PC-9 (cell line): ENCODE results near the gene NR4A1. TPM values are rescaled to one million over a fixed set of nuclear protein-coding genes. Genes with fewer than 3 reads are reported as not detected.

Source experiments
- BruUV-seq: library from RNA; stranded (reverse); fragments of 400-500 nt; replicated peaks from 2 replicates; lab custom pipeline; 2021; lab: Mats Ljungman, UMichigan
- CTCF ChIA-PET: fragments of 300-600 bp; sonication (Branson Sonifier 250); formaldehyde crosslinking; loops from one replicate; lab custom pipeline; 2022; ENCODE audit warnings: antibody characterized with exemption; lab: Charles Lee
- POLR2A ChIA-PET: fragments of 300-600 bp; sonication (Branson Sonifier 250); formaldehyde crosslinking; loops from one replicate; lab custom pipeline; 2022; ENCODE audit warnings: antibody characterized with exemption; ENCODE audit not compliant: unreplicated experiment; lab: Charles Lee
- DNase-seq, 2 experiments: peaks; one replicate each; pipeline versions ENCODE4 v3.0.0 to v3.0.0-alpha.2; 2015 to 2022; ENCODE audit warnings: mixed read lengths in 1 of 2
- H2AFZ ChIP-seq: fragments of 200-600 bp; sonication (generic); 2 replicates; pipeline ENCODE4 v1.8.1; 2017; ENCODE audit warnings: antibody characterized with exemption
- H3F3A ChIP-seq: fragments of 200-600 bp; sonication (generic); 2 replicates; pipeline ENCODE4 v1.8.1; 2017; ENCODE audit warnings: antibody characterized with exemption, mild to moderate bottlenecking, low read depth; ENCODE audit not compliant: insufficient read depth
- H3K27ac ChIP-seq: fragments of 200-600 bp; sonication (generic); 2 replicates; pipeline ENCODE4 v1.6.1; 2016; ENCODE audit warnings: mixed run types
- H3K27me3 ChIP-seq: fragments of 200-600 bp; sonication (generic); 2 replicates; pipeline ENCODE4 v1.6.1; 2016; ENCODE audit warnings: low read depth, mixed run types; ENCODE audit not compliant: insufficient read depth
- H3K36me3 ChIP-seq: fragments of 200-600 bp; sonication (generic); 2 replicates; pipeline ENCODE4 v1.6.1; 2016; ENCODE audit warnings: low read depth, mixed run types
- H3K4me1 ChIP-seq: fragments of 200-600 bp; sonication (generic); replicated peaks from 2 replicates; pipeline ENCODE4 v1.6.1; 2016; ENCODE audit warnings: mixed run types; ENCODE audit not compliant: insufficient read depth
- H3K4me2 ChIP-seq: fragments of 200-600 bp; sonication (generic); 2 replicates; pipeline ENCODE4 v1.6.1; 2017; ENCODE audit warnings: mixed run types
- H3K4me3 ChIP-seq: fragments of 200-600 bp; sonication (generic); 2 replicates; pipeline ENCODE4 v1.6.1; 2016; ENCODE audit warnings: mixed run types
- H3K79me2 ChIP-seq: fragments of 200-600 bp; sonication (generic); 2 replicates; pipeline ENCODE4 v1.6.1; 2017; ENCODE audit warnings: low read depth, mixed run types
- H3K9me2 ChIP-seq: fragments of 200-600 bp; sonication (generic); 2 replicates; pipeline ENCODE4 v1.8.1; 2017; ENCODE audit warnings: mild to moderate bottlenecking; ENCODE audit not compliant: insufficient read depth
- H3K9me3 ChIP-seq: fragments of 200-600 bp; sonication (generic); 2 replicates; pipeline ENCODE4 v1.8.1; 2016; ENCODE audit warnings: low read depth; ENCODE audit not compliant: insufficient read depth
- H4K20me1 ChIP-seq: fragments of 200-600 bp; sonication (generic); 2 replicates; pipeline ENCODE4 v1.8.1; 2017; ENCODE audit not compliant: insufficient read depth
- EZH2 ChIP-seq: fragments of 200-600 bp; sonication (generic); IDR thresholded peaks from 2 replicates; pipeline ENCODE4 v1.8.0; 2017; ENCODE audit warnings: antibody characterized with exemption, low read depth
- intact Hi-C: fragments of 100-400 bp; cut with micrococcal nuclease; formaldehyde crosslinking; loops from one replicate; pipeline ENCODE4 v1.10.0; 2022; ENCODE audit not compliant: unreplicated experiment
- total RNA-seq: library from RNA; stranded (reverse); gene quantifications from 2 replicates; pipeline ENCODE4 v1.2.3, GENCODE V29; 2021
- TF ChIP-seq, protein P1 (sequence below): fragments of 200-600 bp; sonication (generic); conservative IDR thresholded peaks from 2 replicates; pipeline ENCODE4 v1.6.1; 2017; ENCODE audit warnings: mixed run types, antibody characterized with exemption, mild to moderate bottlenecking, moderate library complexity

The NR4A1 gene
- total RNA-seq, 1 experiment from 2014 or later: 6.5 TPM

GRCh38 chr12:52014567-52015530, 36.4 kb upstream of the NR4A1 start:
- Histone ChIP-seq H3F3A (no peaks in the 10 kb centered on the region), H3K79me2 (no peaks in the 10 kb centered on the region), H3K9me2 (no peaks in the 10 kb centered on the region), H3K4me1 (no peaks in the 10 kb centered on the region), H3K27ac (no peak overlapping the region), H3K36me3 (no peaks in the 10 kb centered on the region), H4K20me1 (no peaks in the 10 kb centered on the region), H3K27me3 (no peaks in the 10 kb centered on the region), H2AFZ (no peak overlapping the region), H3K4me2 (no peak overlapping the region), H3K4me3 (no peak overlapping the region), H3K9me3 (no peaks in the 10 kb centered on the region)
- POLR2A ChIA-PET: no interaction called here
- TF ChIP-seq, protein P1, sequence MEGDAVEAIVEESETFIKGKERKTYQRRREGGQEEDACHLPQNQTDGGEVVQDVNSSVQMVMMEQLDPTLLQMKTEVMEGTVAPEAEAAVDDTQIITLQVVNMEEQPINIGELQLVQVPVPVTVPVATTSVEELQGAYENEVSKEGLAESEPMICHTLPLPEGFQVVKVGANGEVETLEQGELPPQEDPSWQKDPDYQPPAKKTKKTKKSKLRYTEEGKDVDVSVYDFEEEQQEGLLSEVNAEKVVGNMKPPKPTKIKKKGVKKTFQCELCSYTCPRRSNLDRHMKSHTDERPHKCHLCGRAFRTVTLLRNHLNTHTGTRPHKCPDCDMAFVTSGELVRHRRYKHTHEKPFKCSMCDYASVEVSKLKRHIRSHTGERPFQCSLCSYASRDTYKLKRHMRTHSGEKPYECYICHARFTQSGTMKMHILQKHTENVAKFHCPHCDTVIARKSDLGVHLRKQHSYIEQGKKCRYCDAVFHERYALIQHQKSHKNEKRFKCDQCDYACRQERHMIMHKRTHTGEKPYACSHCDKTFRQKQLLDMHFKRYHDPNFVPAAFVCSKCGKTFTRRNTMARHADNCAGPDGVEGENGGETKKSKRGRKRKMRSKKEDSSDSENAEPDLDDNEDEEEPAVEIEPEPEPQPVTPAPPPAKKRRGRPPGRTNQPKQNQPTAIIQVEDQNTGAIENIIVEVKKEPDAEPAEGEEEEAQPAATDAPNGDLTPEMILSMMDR: no peak
- TF ChIP-seq EZH2: no peak
- CTCF ChIA-PET: no interaction called here
- no TSS peak for BruUV-seq
- no peak for DNase-seq
- intact Hi-C loops: no loop called here

- Histone ChIP-seq H2AFZ (no peak overlapping the region), H3K27me3 (no peaks in the 10 kb centered on the region; the same call in 1 of the 2 replicates), H3K9me2 (no peaks in the 10 kb centered on the region), H3K79me2 (no peaks in the 10 kb centered on the region), H3K4me1 (no peaks in the 10 kb centered on the region), H3K4me3 (no peak overlapping the region), H3F3A (peaks cover 4% of the 10 kb centered on the region; the same call in 1 of the 2 replicates), H4K20me1 (no peaks in the 10 kb centered on the region), H3K9me3 (no peaks in the 10 kb centered on the region), H3K36me3 (no peaks in the 10 kb centered on the region), H3K27ac (no peak overlapping the region), H3K4me2 (no peak overlapping the region)
- ChIA-PET CTCF (no interaction called here), POLR2A (no interaction called here)
- DNase-seq: no peak
- no TSS peak for BruUV-seq
- intact Hi-C loops: no loop called here
- no peak for TF ChIP-seq EZH2
- TF ChIP-seq, protein P1: no peak
These were observed 35.7 kb upstream of the NR4A1 start for GRCh38 chr12:52015532-52016041.

GRCh38 chr12:52018433-52019112, 32.7 kb upstream of the NR4A1 start:
- ChIA-PET POLR2A (no interaction called here), CTCF (no interaction called here)
- Histone ChIP-seq H2AFZ (no peak overlapping the region), H3K9me3 (no peaks in the 10 kb centered on the region), H3K79me2 (no peaks in the 10 kb centered on the region), H3K36me3 (no peaks in the 10 kb centered on the region), H3F3A (peaks cover 5% of the 10 kb centered on the region; the same call in 1 of the 2 replicates), H3K27me3 (peaks cover 4% of the 10 kb centered on the region; the same call in 1 of the 2 replicates), H3K4me3 (no peak overlapping the region), H3K9me2 (no peaks in the 10 kb centered on the region), H4K20me1 (no peaks in the 10 kb centered on the region), H3K4me2 (no peak overlapping the region), H3K4me1 (no peaks in the 10 kb centered on the region), H3K27ac (no peak overlapping the region)
- no peak for DNase-seq
- intact Hi-C loops: no loop called here
- TF ChIP-seq, protein P1: no peak
- TF ChIP-seq EZH2: no peak
- no TSS peak for BruUV-seq
